Nephron (organoid): ENCODE results near the gene MARS1.
A peak's percentile ranks its signal among the peaks of the same experiment; 100 is the strongest.

Experiments used
- H3K27ac Mint-ChIP-seq, 3 experiments: 2 replicates each; pipeline ENCODE4 v1.8.0; 2020; ENCODE audit warnings: mixed read lengths in 3 of 3, mild to moderate bottlenecking in 2 of 3, moderate library complexity in 1 of 3
- H3K27me3 Mint-ChIP-seq: 2 replicates; pipeline ENCODE4 v1.8.0; 2021; ENCODE audit warnings: low read depth, mild to moderate bottlenecking, moderate library complexity, mixed read lengths
- H3K36me3 Mint-ChIP-seq: 2 replicates; pipeline ENCODE4 v1.8.0; 2020; ENCODE audit warnings: low read depth, mixed read lengths
- H3K4me1 Mint-ChIP-seq: 2 replicates; pipeline ENCODE4 v1.8.0; 2020; ENCODE audit warnings: mixed read lengths
- H3K4me3 Mint-ChIP-seq, 3 experiments: 2 replicates each; pipeline ENCODE4 v1.8.0; 2020; ENCODE audit warnings: mild to moderate bottlenecking in 3 of 3, mixed read lengths in 3 of 3, moderate library complexity in 2 of 3
- H3K9me3 Mint-ChIP-seq: 2 replicates; pipeline ENCODE4 v1.8.0; 2020; ENCODE audit warnings: mixed read lengths
- CTCF ChIP-seq, 3 experiments: fragments of 200-600 bp; sonication (generic); IDR thresholded peaks; one replicate each; pipeline ENCODE4 v1.5.0; 2021; ENCODE audit warnings: antibody characterized with exemption in 3 of 3; ENCODE audit not compliant: unreplicated experiment in 3 of 3

Gene MARS1

GRCh38 chr12:57535764-57536596 lies 48.1 kb downstream of the MARS1 start:
- Mint-ChIP-seq H3K4me1 (peaks cover 2% of the 10 kb centered on the region), H3K4me3 (no peak overlapping the region), H3K27ac (no peak overlapping the region), H3K27me3 (no peaks in the 10 kb centered on the region), H3K36me3 (peaks cover 81% of the 10 kb centered on the region), H3K9me3 (no peaks in the 10 kb centered on the region)
- TF ChIP-seq CTCF (IDR thresholded peaks at IDR 0.05; ENCODE audit: unreplicated experiment in 3 of 3) = no peak

- H3K4me1 Mint-ChIP-seq = peaks cover 5% of the 10 kb centered on the region
- no peaks in the 10 kb centered on the region for H3K9me3 Mint-ChIP-seq
- H3K27me3 Mint-ChIP-seq = no peaks in the 10 kb centered on the region
These were observed 48.7 kb downstream of the MARS1 start for GRCh38 chr12:57536597-57536942.

GRCh38 chr12:57539134-57539768 lies 51.4 kb downstream of the MARS1 start:
- no peak overlapping the region for H3K4me3 Mint-ChIP-seq
- H3K4me1 Mint-ChIP-seq = peaks cover 5% of the 10 kb centered on the region
- H3K36me3 Mint-ChIP-seq = peaks cover 54% of the 10 kb centered on the region
- TF ChIP-seq CTCF (IDR thresholded peaks at IDR 0.05; ENCODE audit: unreplicated experiment in 3 of 3) = no peak
- H3K9me3 Mint-ChIP-seq = no peaks in the 10 kb centered on the region
- no peaks in the 10 kb centered on the region for H3K27me3 Mint-ChIP-seq
- H3K27ac Mint-ChIP-seq = no peak overlapping the region

More at GRCh38 chr12:57536597-57536942, 48.7 kb downstream of the MARS1 start:
- peaks cover 80% of the 10 kb centered on the region for H3K36me3 Mint-ChIP-seq
- TF ChIP-seq CTCF (IDR thresholded peaks at IDR 0.05; ENCODE audit: unreplicated experiment in 3 of 3) = no peak
- H3K4me3 Mint-ChIP-seq = no peak overlapping the region
- H3K27ac Mint-ChIP-seq = no peak overlapping the region

GRCh38 chr12:57541001-57541400 lies 53.1 kb downstream of the MARS1 start:
- Mint-ChIP-seq H3K36me3 (peaks cover 39% of the 10 kb centered on the region), H3K27ac (peak overlapping the region in 2 of 3 experiments; percentile 11 to 65), H3K4me1 (peaks cover 20% of the 10 kb centered on the region), H3K27me3 (no peaks in the 10 kb centered on the region), H3K4me3 (peak overlapping the region in 1 of 3 experiments; percentile 44), H3K9me3 (no peaks in the 10 kb centered on the region)
- no peak for TF ChIP-seq CTCF (IDR thresholded peaks at IDR 0.05; ENCODE audit: unreplicated experiment in 3 of 3)

- Mint-ChIP-seq H3K9me3 (no peaks in the 10 kb centered on the region), H3K36me3 (peaks cover 32% of the 10 kb centered on the region), H3K27ac (no peak overlapping the region), H3K4me1 (peaks cover 23% of the 10 kb centered on the region), H3K27me3 (no peaks in the 10 kb centered on the region), H3K4me3 (no peak overlapping the region)
- TF ChIP-seq CTCF (IDR thresholded peaks at IDR 0.05; ENCODE audit: unreplicated experiment in 3 of 3) = no peak
These were observed 53.8 kb downstream of the MARS1 start for GRCh38 chr12:57541717-57542116.
